GM19452 (cell line): ENCODE measurements around the gene CDC42BPB.

Source experiments
- ATAC-seq: cut with Tn5 transposase; IDR thresholded peaks from one replicate; pipeline ENCODE4 v1.9.1; 2021; ENCODE audit not compliant: unreplicated experiment

CDC42BPB gene

GRCh38 chr14:103057372-103058163 lies at the start of gene CDC42BPB:
CDC42BPB (minus strand) TSS chr14:103057549; CDS start chr14:103057173, 376 bp downstream.
- ATAC-seq = peak; percentile 84

GRCh38 chr14:103105580-103106150 lies 48.3 kb upstream of the CDC42BPB start:
- ATAC-seq = no peak

GRCh38 chr14:103104654-103105452 lies 47.5 kb upstream of the CDC42BPB start:
- no peak for ATAC-seq

- no peak for ATAC-seq
Measured at GRCh38 chr14:103104389-103104653, 47.0 kb upstream of the CDC42BPB start.

GRCh38 chr14:103103461-103104388 lies 46.4 kb upstream of the CDC42BPB start:
- no peak for ATAC-seq

GRCh38 chr14:103102689-103103260 lies 45.4 kb upstream of the CDC42BPB start:
- ATAC-seq = no peak

GRCh38 chr14:103101963-103102688 lies 44.8 kb upstream of the CDC42BPB start:
- ATAC-seq = no peak

- ATAC-seq = no peak
Measured at GRCh38 chr14:103101257-103101962, 44.1 kb upstream of the CDC42BPB start.

GRCh38 chr14:103100281-103101121 lies 43.2 kb upstream of the CDC42BPB start:
- peak; percentile 46 for ATAC-seq

GRCh38 chr14:103099733-103100280 lies 42.5 kb upstream of the CDC42BPB start:
- ATAC-seq = no peak

- ATAC-seq = no peak
Measured at GRCh38 chr14:103099081-103099732, 41.9 kb upstream of the CDC42BPB start.

GRCh38 chr14:103097994-103098957 lies 40.9 kb upstream of the CDC42BPB start:
- ATAC-seq = no peak

GRCh38 chr14:103097244-103097993 lies 40.1 kb upstream of the CDC42BPB start:
- no peak for ATAC-seq

- no peak for ATAC-seq
Measured at GRCh38 chr14:103096387-103096786, 39.0 kb upstream of the CDC42BPB start.

- no peak for ATAC-seq
Measured at GRCh38 chr14:103095210-103095778, 37.9 kb upstream of the CDC42BPB start.
